ENCODE measurements around the gene ETDC. TPM values are rescaled to one million over a fixed set of nuclear protein-coding genes. Genes with fewer than 3 reads are reported as not detected.
"Not testable (repeated sequence)": the region's sequence is repeated elsewhere in the genome, so short reads cannot be mapped to it uniquely, and the experiment has no call there.

Gene ETDC
- total RNA-seq, 2 experiments from 2014 or later: not detected

DNA sequence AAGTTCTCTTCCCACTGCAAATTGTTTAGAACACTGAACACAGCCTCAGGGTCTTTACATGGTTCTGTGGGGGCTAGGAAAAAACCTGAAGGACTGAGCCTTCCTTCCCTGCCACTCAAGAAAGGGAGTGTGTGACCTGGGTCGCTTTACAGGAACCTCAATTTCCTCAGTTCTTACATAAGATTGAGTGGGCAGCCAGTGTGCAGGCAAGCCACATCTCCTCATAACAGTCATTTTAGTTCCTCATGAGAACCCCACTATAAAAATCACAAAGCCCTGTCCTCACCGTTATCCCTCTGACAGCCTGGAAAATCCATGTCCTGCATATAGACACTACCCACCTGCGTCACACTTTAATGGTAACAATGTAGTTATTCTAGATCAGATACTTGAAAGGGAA lies 2.1 kb upstream of the ETDC start:
- TF ChIP-seq, protein P1, sequence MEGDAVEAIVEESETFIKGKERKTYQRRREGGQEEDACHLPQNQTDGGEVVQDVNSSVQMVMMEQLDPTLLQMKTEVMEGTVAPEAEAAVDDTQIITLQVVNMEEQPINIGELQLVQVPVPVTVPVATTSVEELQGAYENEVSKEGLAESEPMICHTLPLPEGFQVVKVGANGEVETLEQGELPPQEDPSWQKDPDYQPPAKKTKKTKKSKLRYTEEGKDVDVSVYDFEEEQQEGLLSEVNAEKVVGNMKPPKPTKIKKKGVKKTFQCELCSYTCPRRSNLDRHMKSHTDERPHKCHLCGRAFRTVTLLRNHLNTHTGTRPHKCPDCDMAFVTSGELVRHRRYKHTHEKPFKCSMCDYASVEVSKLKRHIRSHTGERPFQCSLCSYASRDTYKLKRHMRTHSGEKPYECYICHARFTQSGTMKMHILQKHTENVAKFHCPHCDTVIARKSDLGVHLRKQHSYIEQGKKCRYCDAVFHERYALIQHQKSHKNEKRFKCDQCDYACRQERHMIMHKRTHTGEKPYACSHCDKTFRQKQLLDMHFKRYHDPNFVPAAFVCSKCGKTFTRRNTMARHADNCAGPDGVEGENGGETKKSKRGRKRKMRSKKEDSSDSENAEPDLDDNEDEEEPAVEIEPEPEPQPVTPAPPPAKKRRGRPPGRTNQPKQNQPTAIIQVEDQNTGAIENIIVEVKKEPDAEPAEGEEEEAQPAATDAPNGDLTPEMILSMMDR (IDR thresholded peaks at IDR 0.05): no peak
- intact Hi-C loops (cut with micrococcal nuclease): no loop called here
- Mint-ChIP-seq H3K4me1 (ENCODE audit: low read depth) (peaks cover 9% of the 10 kb centered on the region), H3K9me3 (no peaks in the 10 kb centered on the region), H3K4me3 (no peak overlapping the region), H3K36me3 (ENCODE audit: low read depth) (peaks cover under 1% of the 10 kb centered on the region), H3K27me3 (no peaks in the 10 kb centered on the region), H3K27ac (no peak overlapping the region)
- DNase-seq (no peak), ATAC-seq (no peak)
- ChIA-PET CTCF (no interaction called here), POLR2A (no interaction called here)

- no peaks in the 10 kb centered on the region for H3K9me3 Mint-ChIP-seq
- no peaks in the 10 kb centered on the region for H3K27me3 Mint-ChIP-seq
- peaks cover 9% of the 10 kb centered on the region for H3K4me1 Mint-ChIP-seq (ENCODE audit: low read depth)
- CTCF ChIA-PET: no interaction called here
- POLR2A ChIA-PET: no interaction called here
- no peak for DNase-seq
- no peak for ATAC-seq
- no peak overlapping the region for H3K4me3 Mint-ChIP-seq
- intact Hi-C loops (cut with micrococcal nuclease): no loop called here
- TF ChIP-seq, protein P1 (IDR thresholded peaks at IDR 0.05): no peak
- peaks cover 2% of the 10 kb centered on the region for H3K36me3 Mint-ChIP-seq (ENCODE audit: low read depth)
- H3K27ac Mint-ChIP-seq: no peak overlapping the region
These were observed 880 bp upstream of the ETDC start for GRCh38 chrX:135308345-135308855.

- ATAC-seq (no peak), DNase-seq (no peak)
- no peak overlapping the region for H3K27ac Mint-ChIP-seq
- TF ChIP-seq, protein P1 (IDR thresholded peaks at IDR 0.05): no peak
- intact Hi-C loops (cut with micrococcal nuclease): no loop called here
- no peaks in the 10 kb centered on the region for H3K4me1 Mint-ChIP-seq (ENCODE audit: low read depth)
- H3K9me3 Mint-ChIP-seq: peaks cover 18% of the 10 kb centered on the region
- H3K36me3 Mint-ChIP-seq (ENCODE audit: low read depth): peaks cover 19% of the 10 kb centered on the region
- POLR2A ChIA-PET: no interaction called here
- H3K4me3 Mint-ChIP-seq: no peak overlapping the region
- H3K27me3 Mint-ChIP-seq: no peaks in the 10 kb centered on the region
- CTCF ChIA-PET: no interaction called here
These were observed 6.6 kb downstream of the ETDC start for GRCh38 chrX:135315864-135316263.

GRCh38 chrX:135324463-135324862 lies 15.2 kb downstream of the ETDC start:
- ChIA-PET POLR2A (no interaction called here), CTCF (no interaction called here)
- intact Hi-C loops (cut with micrococcal nuclease): no loop called here
- H3K4me1 Mint-ChIP-seq (ENCODE audit: low read depth): no peaks in the 10 kb centered on the region
- no peaks in the 10 kb centered on the region for H3K27me3 Mint-ChIP-seq
- H3K9me3 Mint-ChIP-seq: peaks cover 15% of the 10 kb centered on the region
- no peak overlapping the region for H3K4me3 Mint-ChIP-seq
- TF ChIP-seq, protein P1 (IDR thresholded peaks at IDR 0.05): no peak
- H3K27ac Mint-ChIP-seq: no peak overlapping the region
- H3K36me3 Mint-ChIP-seq (ENCODE audit: low read depth): peaks cover 41% of the 10 kb centered on the region
- ATAC-seq (no peak), DNase-seq (no peak)

- H3K27ac Mint-ChIP-seq; H3K27me3 Mint-ChIP-seq; H3K4me3 Mint-ChIP-seq; DNase-seq; H3K4me1 Mint-ChIP-seq (ENCODE audit: low read depth); CTCF ChIA-PET; POLR2A ChIA-PET; intact Hi-C loops (cut with micrococcal nuclease); ATAC-seq: not testable (repeated sequence)
- peaks cover 15% of the 10 kb centered on the region for H3K9me3 Mint-ChIP-seq
- peaks cover 40% of the 10 kb centered on the region for H3K36me3 Mint-ChIP-seq (ENCODE audit: low read depth)
These were observed 15.9 kb downstream of the ETDC start for GRCh38 chrX:135325036-135325818.

All from activated CD8-positive, alpha-beta T cell treated with anti-CD3 and anti-CD28 coated beads for 36 hours (primary cell).